ENCODE data around the gene CD74. TPM values are rescaled to one million over a fixed set of nuclear protein-coding genes. Genes with fewer than 3 reads are reported as not detected.

CD74 gene
- total and polyA plus RNA-seq, 2 of the 4 experiments (the other 2 are of a cell fraction): 0.18 to 1.1 TPM

DNA sequence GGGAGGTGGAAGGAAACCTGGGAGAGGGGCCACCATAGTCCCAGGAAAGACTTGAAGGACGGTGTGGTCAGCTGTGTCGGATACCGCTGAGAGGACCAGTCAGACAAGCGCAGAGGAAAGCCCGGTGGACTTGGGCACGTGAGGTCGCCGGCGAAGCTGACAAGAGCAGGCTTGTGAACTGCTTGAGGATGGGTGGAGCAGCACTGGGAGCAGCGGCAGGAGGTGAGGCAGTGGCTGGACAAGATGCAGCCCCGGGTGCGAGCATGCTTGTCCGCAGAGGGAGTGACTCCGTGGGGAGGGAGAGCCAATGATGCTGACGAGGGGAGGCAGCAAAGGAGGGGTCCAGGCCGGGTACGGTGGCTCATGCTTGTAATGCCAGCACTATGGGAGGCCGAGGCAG, 18.3 kb upstream of the CD74 start:
- Histone ChIP-seq H3K27ac (ENCODE audit: insufficient read depth, low read length) (no peak overlapping the region), H3K18ac (ENCODE audit: low read depth, low read length) (no peak overlapping the region), H3K27me3 (ENCODE audit: control insufficient read depth, insufficient read depth, low read length) (no peaks in the 10 kb centered on the region), H3K23ac (ENCODE audit: low read depth, low read length) (no peak overlapping the region), H4K8ac (ENCODE audit: low read depth in 2 of 2, low read length in 2 of 2) (no peak overlapping the region), H4K20me1 (ENCODE audit: insufficient read depth, low read length) (no peaks in the 10 kb centered on the region), H3K4ac (ENCODE audit: low read depth, low read length) (no peak overlapping the region; the same call in 1 of the 2 replicates), H2BK5ac (ENCODE audit: low read depth, low read length, poor library complexity, severe bottlenecking) (no peak overlapping the region), H3K4me2 (ENCODE audit: low read depth, low read length) (no peak overlapping the region), H3K14ac (replicated peaks; ENCODE audit: low read depth, low read length) (no peak overlapping the region), H2BK20ac (ENCODE audit: low read depth, low read length) (no peak overlapping the region), H4K91ac (ENCODE audit: insufficient read depth, low read depth, low read length) (no peak overlapping the region), H3K79me1 (ENCODE audit: low read depth in 1 of 2, low read length in 2 of 2) (no peaks in the 10 kb centered on the region), H2AK5ac (ENCODE audit: low read depth, low read length) (peak overlapping the region; percentile 38; the same call in 1 of the 2 replicates), H2BK15ac (ENCODE audit: low read depth, low read length) (no peak overlapping the region), H3K9me1 (ENCODE audit: insufficient read depth, low read length) (peaks cover 3% of the 10 kb centered on the region; the same call in 1 of the 2 replicates), H3K4me3 (ENCODE audit: insufficient read depth, low read depth, low read length) (no peak overlapping the region), H4K5ac (ENCODE audit: low read depth, low read length) (no peak overlapping the region), H2BK120ac (ENCODE audit: low read depth, low read length) (no peak overlapping the region), H3K9me3 (ENCODE audit: control insufficient read depth, insufficient read depth, low read length) (no peaks in the 10 kb centered on the region), H3K9ac (ENCODE audit: low read depth, low read length) (no peak overlapping the region), H2AFZ (replicated peaks; ENCODE audit: low read length, poor library complexity) (peak overlapping the region; percentile 16), H2AK9ac (replicated peaks; ENCODE audit: low read depth, low read length, poor library complexity) (no peak overlapping the region), H3K4me1 (ENCODE audit: control insufficient read depth, insufficient read depth, low read length) (peaks cover 3% of the 10 kb centered on the region; the same call in 1 of the 2 replicates), H3K56ac (ENCODE audit: extremely low read depth, insufficient read depth, low read length) (no peak overlapping the region), H3K36me3 (ENCODE audit: control insufficient read depth, insufficient read depth, low read length) (no peaks in the 10 kb centered on the region)
- no peak for DNase-seq
- intact Hi-C loops (cut with micrococcal nuclease): loop anchor here (5.0 to 10.0 kb wide), 3 partner anchors 34 to 596 kb away; partner anchors contain the start of genes HMGXB3 and TIGD6
- BruUV-seq (replicated peaks): no TSS peak
- dilution Hi-C loops (cut with HindIII; ENCODE audit: low sequenced_read_pairs, unreplicated experiment): no loop called here
- 89% methylated on average over 10 of the region's 18 CpGs; no CpG with 5 or more reads in 1 of the 2 experiments for WGBS, 2 experiments (ENCODE audit: extremely low coverage in 2 of 2, insufficient read length in 1 of 2)
- CTCF ChIA-PET: no interaction called here
- in situ Hi-C loops (cut with MboI; ENCODE audit: low sequenced_read_pairs): loop anchor here (10.0 to 25.0 kb wide), 3 partner anchors 166 to 794 kb away; no protein-coding TSS in a partner anchor
- POLR2A ChIA-PET (ENCODE audit: unreplicated experiment): no interaction called here
- no peak for TF ChIP-seq RAD21 (IDR thresholded peaks at IDR 0.05; ENCODE audit: low read length)
- TF ChIP-seq POLR2A (IDR thresholded peaks at IDR 0.05; ENCODE audit: low read depth, low read length): no peak
- TF ChIP-seq, protein P1, sequence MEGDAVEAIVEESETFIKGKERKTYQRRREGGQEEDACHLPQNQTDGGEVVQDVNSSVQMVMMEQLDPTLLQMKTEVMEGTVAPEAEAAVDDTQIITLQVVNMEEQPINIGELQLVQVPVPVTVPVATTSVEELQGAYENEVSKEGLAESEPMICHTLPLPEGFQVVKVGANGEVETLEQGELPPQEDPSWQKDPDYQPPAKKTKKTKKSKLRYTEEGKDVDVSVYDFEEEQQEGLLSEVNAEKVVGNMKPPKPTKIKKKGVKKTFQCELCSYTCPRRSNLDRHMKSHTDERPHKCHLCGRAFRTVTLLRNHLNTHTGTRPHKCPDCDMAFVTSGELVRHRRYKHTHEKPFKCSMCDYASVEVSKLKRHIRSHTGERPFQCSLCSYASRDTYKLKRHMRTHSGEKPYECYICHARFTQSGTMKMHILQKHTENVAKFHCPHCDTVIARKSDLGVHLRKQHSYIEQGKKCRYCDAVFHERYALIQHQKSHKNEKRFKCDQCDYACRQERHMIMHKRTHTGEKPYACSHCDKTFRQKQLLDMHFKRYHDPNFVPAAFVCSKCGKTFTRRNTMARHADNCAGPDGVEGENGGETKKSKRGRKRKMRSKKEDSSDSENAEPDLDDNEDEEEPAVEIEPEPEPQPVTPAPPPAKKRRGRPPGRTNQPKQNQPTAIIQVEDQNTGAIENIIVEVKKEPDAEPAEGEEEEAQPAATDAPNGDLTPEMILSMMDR (conservative IDR thresholded peaks at IDR 0.05; ENCODE audit: low read depth, low read length): no peak
- TF ChIP-seq RFX5 (IDR thresholded peaks at IDR 0.05; ENCODE audit: low read depth, low read length): no peak
- no peak for TF ChIP-seq SMC3 (IDR thresholded peaks at IDR 0.05; ENCODE audit: low read depth, low read length)
- TF ChIP-seq, protein P2, sequence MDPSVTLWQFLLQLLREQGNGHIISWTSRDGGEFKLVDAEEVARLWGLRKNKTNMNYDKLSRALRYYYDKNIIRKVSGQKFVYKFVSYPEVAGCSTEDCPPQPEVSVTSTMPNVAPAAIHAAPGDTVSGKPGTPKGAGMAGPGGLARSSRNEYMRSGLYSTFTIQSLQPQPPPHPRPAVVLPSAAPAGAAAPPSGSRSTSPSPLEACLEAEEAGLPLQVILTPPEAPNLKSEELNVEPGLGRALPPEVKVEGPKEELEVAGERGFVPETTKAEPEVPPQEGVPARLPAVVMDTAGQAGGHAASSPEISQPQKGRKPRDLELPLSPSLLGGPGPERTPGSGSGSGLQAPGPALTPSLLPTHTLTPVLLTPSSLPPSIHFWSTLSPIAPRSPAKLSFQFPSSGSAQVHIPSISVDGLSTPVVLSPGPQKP (IDR thresholded peaks at IDR 0.05; ENCODE audit: borderline replicate concordance, low read depth, low read length): no peak
- TF ChIP-seq, protein P3, sequence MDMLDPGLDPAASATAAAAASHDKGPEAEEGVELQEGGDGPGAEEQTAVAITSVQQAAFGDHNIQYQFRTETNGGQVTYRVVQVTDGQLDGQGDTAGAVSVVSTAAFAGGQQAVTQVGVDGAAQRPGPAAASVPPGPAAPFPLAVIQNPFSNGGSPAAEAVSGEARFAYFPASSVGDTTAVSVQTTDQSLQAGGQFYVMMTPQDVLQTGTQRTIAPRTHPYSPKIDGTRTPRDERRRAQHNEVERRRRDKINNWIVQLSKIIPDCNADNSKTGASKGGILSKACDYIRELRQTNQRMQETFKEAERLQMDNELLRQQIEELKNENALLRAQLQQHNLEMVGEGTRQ (IDR thresholded peaks at IDR 0.05; ENCODE audit: low read depth, low read length): no peak
- no peak for TF ChIP-seq FOS (IDR thresholded peaks at IDR 0.05; ENCODE audit: low read depth, low read length)
- ATAC-seq (ENCODE audit: low read depth): no peak
